Cardiac fibroblast (primary cell): Measurements from ENCODE around the gene HMBS.

Source experiments
- DNase-seq, 2 donors: peaks; one replicate each; pipeline versions ENCODE4 v3.0.0 to v3.0.0-alpha.2; 2010; ENCODE audit warnings: low read depth in 2 of 2
- H3K4me3 ChIP-seq, 2 donors: replicated peaks in 1 of 2; 1 replicate in 1 of 2; 2 replicates in 1 of 2; pipeline ENCODE4 v1.5.1; 2011; ENCODE audit warnings: low read depth in 2 of 2, low read length in 2 of 2, mild to moderate bottlenecking in 2 of 2, moderate library complexity in 1 of 2
- CTCF ChIP-seq: IDR thresholded peaks from one replicate; pipeline ENCODE4 v1.5.1; 2011; ENCODE audit warnings: low read depth, mild to moderate bottlenecking, low read length, inconsistent platforms

The HMBS gene

GRCh38 chr11:119067371-119068222 lies 17.1 kb upstream of the HMBS start, which contains the start of gene VPS11:
TSS of gene VPS11 (plus strand) at chr11:119067818. CDS start at chr11:119067824, 6 bp downstream.
- TF ChIP-seq CTCF, result no peak
- DNase-seq, result peak; percentile 96 to 97

GRCh38 chr11:119077839-119078238 lies 6.8 kb upstream of the HMBS start:
- H3K4me3 ChIP-seq, result no peak overlapping the region
- no peak for DNase-seq
- no peak for TF ChIP-seq CTCF

More at GRCh38 chr11:119067371-119068222, 17.1 kb upstream of the HMBS start, which contains the start of gene VPS11:
- H3K4me3 ChIP-seq, result peak within 1 kb of the TSS; percentile 81 to 99

GRCh38 chr11:119078675-119079420 lies 5.8 kb upstream of the HMBS start:
- no peak overlapping the region for H3K4me3 ChIP-seq
- TF ChIP-seq CTCF, result no peak
- DNase-seq, result no peak

- H3K4me3 ChIP-seq, result no peak overlapping the region
- DNase-seq, result no peak
- TF ChIP-seq CTCF, result no peak
These were observed 2.9 kb upstream of the HMBS start for GRCh38 chr11:119081682-119082260.

GRCh38 chr11:119085437-119085847 lies 761 bp downstream of the HMBS start:
- peak overlapping the region; percentile 76 to 93 for H3K4me3 ChIP-seq
- TF ChIP-seq CTCF, result no peak
- no peak for DNase-seq

GRCh38 chr11:119087123-119087522 lies 2.4 kb downstream of the HMBS start:
- TF ChIP-seq CTCF, result no peak
- no peak overlapping the region for H3K4me3 ChIP-seq
- no peak for DNase-seq
